Tibial nerve (tissue), 4 donors: ENCODE measurements around the gene TTC22. TPM values are rescaled to one million over a fixed set of nuclear protein-coding genes. Genes with fewer than 3 reads are reported as not detected.

Source experiments
- DNase-seq, 2 donors: peaks; one replicate each; pipeline ENCODE4 v3.0.0-alpha.2; 2019; ENCODE audit warnings: low spot score in 2 of 2
- H3K27ac ChIP-seq, 4 donors: fragments of 200-600 bp; sonication (generic) in 3 of 4; one replicate each; pipeline ENCODE4 v1.5.1; 2017 to 2019; ENCODE audit warnings: mild to moderate bottlenecking in 1 of 4
- H3K27me3 ChIP-seq, 2 donors: fragments of 200-600 bp; sonication (generic) in 1 of 2; one replicate each; pipeline versions ENCODE4 v1.5.1 to v1.6.0; 2017 to 2019
- H3K36me3 ChIP-seq, 3 donors: fragments of 200-600 bp; sonication (generic); one replicate each; pipeline ENCODE4 v1.5.1; 2018 to 2019
- H3K4me1 ChIP-seq, 4 donors: fragments of 200-600 bp; sonication (generic) in 3 of 4; one replicate each; pipeline ENCODE4 v1.5.1; 2017 to 2019
- H3K4me3 ChIP-seq, 4 donors: fragments of 200-600 bp; sonication (generic) in 3 of 4; one replicate each; pipeline ENCODE4 v1.5.1; 2017 to 2019; ENCODE audit warnings: mild to moderate bottlenecking in 1 of 4, moderate library complexity in 1 of 4
- H3K9me3 ChIP-seq, 4 donors: fragments of 200-600 bp; sonication (generic) in 3 of 4; one replicate each; pipeline ENCODE4 v1.5.1; 2017 to 2019
- CTCF ChIP-seq, 5 experiments: fragments of 200-600 bp in 3 of 5; fragments of 450-650 bp in 2 of 5; sonication (generic) in 3 of 5; IDR thresholded peaks; one replicate each; pipeline ENCODE4 v1.5.1; 2016 to 2019; ENCODE audit warnings: antibody characterized with exemption in 5 of 5, mild to moderate bottlenecking in 3 of 5, moderate library complexity in 2 of 5
- EP300 ChIP-seq, 2 donors: sonication (generic); formaldehyde crosslinking; IDR thresholded peaks; one replicate each; pipeline ENCODE4 v1.6.1; 2017; ENCODE audit warnings: antibody characterized with exemption in 2 of 2, mild to moderate bottlenecking in 1 of 2
- POLR2A ChIP-seq, 2 donors: fragments of 450-650 bp; IDR thresholded peaks; one replicate each; pipeline ENCODE4 v1.6.1; 2017; ENCODE audit warnings: antibody characterized with exemption in 2 of 2, mild to moderate bottlenecking in 2 of 2, moderate library complexity in 2 of 2
- WGBS, 2 donors: methylation state at CpG; one replicate each; pipeline ENCODE4 v1.1.5; 2018; 5-methylcytosine and 5-hydroxymethylcytosine counted together
- total RNA-seq, 4 donors: library from RNA; depleted of rRNA; stranded (reverse); fragments of >200 nt; gene quantifications; one replicate each; pipeline ENCODE4 v1.1.0, GENCODE V29; 2016

TTC22 gene
- total RNA-seq, 4 donors from 2014 or later: not detected

GRCh38 chr1:54816130-54816529 lies 15.0 kb upstream of the TTC22 start:
- no peak overlapping the region for H3K4me3 ChIP-seq
- H3K36me3 ChIP-seq: no peaks in the 10 kb centered on the region
- no peak for DNase-seq
- TF ChIP-seq POLR2A (IDR thresholded peaks at IDR 0.05) (no peak), CTCF (IDR thresholded peaks at IDR 0.05) (no peak), EP300 (IDR thresholded peaks at IDR 0.05) (no peak)
- no peaks in the 10 kb centered on the region for H3K4me1 ChIP-seq
- H3K27me3 ChIP-seq: no peaks in the 10 kb centered on the region
- no peak overlapping the region for H3K27ac ChIP-seq
- no peaks in the 10 kb centered on the region for H3K9me3 ChIP-seq
- 70 to 79% methylated on average over 6 of the region's 6 CpGs for WGBS, 2 donors

- Histone ChIP-seq H3K27ac (peak overlapping the region in 1 of 4 donors; percentile 40), H3K27me3 (no peaks in the 10 kb centered on the region), H3K4me1 (no peaks in the 10 kb centered on the region), H3K36me3 (no peaks in the 10 kb centered on the region), H3K4me3 (no peak overlapping the region), H3K9me3 (no peaks in the 10 kb centered on the region)
- 76 to 77% methylated on average over 7 of the region's 7 CpGs for WGBS, 2 donors
- TF ChIP-seq CTCF (IDR thresholded peaks at IDR 0.05): no peak
- TF ChIP-seq POLR2A (IDR thresholded peaks at IDR 0.05): no peak
- no peak for TF ChIP-seq EP300 (IDR thresholded peaks at IDR 0.05)
- DNase-seq: no peak
These were observed 14.2 kb upstream of the TTC22 start for GRCh38 chr1:54815086-54815876.

GRCh38 chr1:54814571-54814970 lies 13.4 kb upstream of the TTC22 start:
- H3K9me3 ChIP-seq: no peaks in the 10 kb centered on the region
- 80 to 90% methylated on average over 3 to 5 of the region's 5 CpGs for WGBS, 2 donors
- DNase-seq: no peak

GRCh38 chr1:54814126-54814498 lies 13.0 kb upstream of the TTC22 start:
- WGBS, 2 donors: 74 to 78% methylated on average over 8 to 10 of the region's 10 CpGs
- H3K36me3 ChIP-seq: no peaks in the 10 kb centered on the region
- H3K27ac ChIP-seq: peak overlapping the region in 1 of 4 donors; percentile 40
- H3K9me3 ChIP-seq: no peaks in the 10 kb centered on the region
- H3K27me3 ChIP-seq: no peaks in the 10 kb centered on the region
- H3K4me1 ChIP-seq: no peaks in the 10 kb centered on the region
- TF ChIP-seq POLR2A (IDR thresholded peaks at IDR 0.05) (no peak), CTCF (IDR thresholded peaks at IDR 0.05) (no peak), EP300 (IDR thresholded peaks at IDR 0.05) (no peak)
- no peak for DNase-seq
- no peak overlapping the region for H3K4me3 ChIP-seq

More at GRCh38 chr1:54814571-54814970, 13.4 kb upstream of the TTC22 start:
- no peaks in the 10 kb centered on the region for H3K4me1 ChIP-seq
- peak overlapping the region in 1 of 4 donors; percentile 40 for H3K27ac ChIP-seq
- H3K4me3 ChIP-seq: no peak overlapping the region
- TF ChIP-seq CTCF (IDR thresholded peaks at IDR 0.05) (no peak), POLR2A (IDR thresholded peaks at IDR 0.05) (no peak), EP300 (IDR thresholded peaks at IDR 0.05) (no peak)
- no peaks in the 10 kb centered on the region for H3K27me3 ChIP-seq
- H3K36me3 ChIP-seq: no peaks in the 10 kb centered on the region

- no peaks in the 10 kb centered on the region for H3K4me1 ChIP-seq
- DNase-seq: no peak
- TF ChIP-seq EP300 (IDR thresholded peaks at IDR 0.05) (no peak), POLR2A (IDR thresholded peaks at IDR 0.05) (no peak), CTCF (IDR thresholded peaks at IDR 0.05) (no peak)
These were observed 12.5 kb upstream of the TTC22 start for GRCh38 chr1:54813485-54814125.

More at GRCh38 chr1:54813485-54814125, 12.5 kb upstream of the TTC22 start:
- 58 to 63% methylated on average over 13 of the region's 13 CpGs for WGBS, 2 donors
- no peak overlapping the region for H3K4me3 ChIP-seq
- no peaks in the 10 kb centered on the region for H3K36me3 ChIP-seq
- H3K9me3 ChIP-seq: no peaks in the 10 kb centered on the region
- H3K27me3 ChIP-seq: no peaks in the 10 kb centered on the region
- H3K27ac ChIP-seq: no peak overlapping the region
